Suppressor macrophage (primary cell): ENCODE data around the gene SEC16B.

Experiments
- DNase-seq, 4 experiments: peaks; one replicate each; pipeline ENCODE4 v3.0.0-alpha.2; 2020 to 2022

The SEC16B gene

GRCh38 chr1:177941976-177942375 is 27.9 kb downstream of the SEC16B start:
- DNase-seq, result no peak

- no peak for DNase-seq
Measured at GRCh38 chr1:177940682-177941081, 29.2 kb downstream of the SEC16B start.

GRCh38 chr1:177937931-177938330 is 31.9 kb downstream of the SEC16B start:
- no peak for DNase-seq

GRCh38 chr1:177937174-177937770 is 32.6 kb downstream of the SEC16B start:
- DNase-seq, result no peak

GRCh38 chr1:177935638-177936415 is 34.0 kb downstream of the SEC16B start:
- DNase-seq, result no peak

- DNase-seq, result no peak
Measured at GRCh38 chr1:177934927-177935326, 34.9 kb downstream of the SEC16B start.

GRCh38 chr1:177934461-177934860 is 35.4 kb downstream of the SEC16B start:
- DNase-seq, result no peak

- peak in 1 of 4 experiments; percentile 3 for DNase-seq
Measured at GRCh38 chr1:177933881-177934280, 36.0 kb downstream of the SEC16B start.

- DNase-seq, result no peak
Measured at GRCh38 chr1:177932123-177932522, 37.7 kb downstream of the SEC16B start.

GRCh38 chr1:177928952-177929351 is 40.9 kb downstream of the SEC16B start:
- no peak for DNase-seq

GRCh38 chr1:177928194-177928593 is 41.7 kb downstream of the SEC16B start:
- DNase-seq, result no peak

- DNase-seq, result no peak
Measured at GRCh38 chr1:177927021-177927596, 42.7 kb downstream of the SEC16B start.

- no peak for DNase-seq
Measured at GRCh38 chr1:177926201-177926600, 43.7 kb downstream of the SEC16B start.

- DNase-seq, result no peak
Measured at GRCh38 chr1:177925006-177925405, 44.9 kb downstream of the SEC16B start.

- no peak for DNase-seq
Measured at GRCh38 chr1:177923441-177923840, 46.4 kb downstream of the SEC16B start.

- no peak for DNase-seq
Measured at GRCh38 chr1:177922209-177922608, 47.6 kb downstream of the SEC16B start.

GRCh38 chr1:177921590-177921989 is 48.3 kb downstream of the SEC16B start:
- DNase-seq, result no peak

- DNase-seq, result no peak
Measured at GRCh38 chr1:177920091-177920490, 49.8 kb downstream of the SEC16B start.

GRCh38 chr1:177915641-177916040 is 54.2 kb downstream of the SEC16B start:
- DNase-seq, result no peak

GRCh38 chr1:177914603-177915002 is 55.3 kb downstream of the SEC16B start:
- DNase-seq, result no peak

- no peak for DNase-seq
Measured at GRCh38 chr1:177913762-177914540, 55.9 kb downstream of the SEC16B start.

- DNase-seq, result no peak
Measured at GRCh38 chr1:177912991-177913390, 56.9 kb downstream of the SEC16B start.

- DNase-seq, result no peak
Measured at GRCh38 chr1:177909416-177909815, 60.4 kb downstream of the SEC16B start.
